Right lobe of liver (tissue), 6 donors: ENCODE data around the gene GP5. TPM values are rescaled to one million over a fixed set of nuclear protein-coding genes. Genes with fewer than 3 reads are reported as not detected.

ENCODE experiments used
- ATAC-seq, 4 donors: fragments of 200-7000 bp; cut with Tn5 transposase; one replicate each; pipeline ENCODE4 v1.9.1; 2020; ENCODE audit warnings: mild to moderate bottlenecking in 4 of 4, moderate library complexity in 4 of 4
- DNase-seq, 3 donors: peaks; one replicate each; pipeline ENCODE4 v3.0.0-alpha.2; 2020
- H3K27ac ChIP-seq, 3 donors: fragments of 200-600 bp; one replicate each; pipeline ENCODE4 v1.8.0; 2022
- H3K27me3 ChIP-seq, 2 donors: fragments of 200-600 bp; one replicate each; pipeline ENCODE4 v1.8.0; 2022
- H3K36me3 ChIP-seq, 4 donors: fragments of 200-600 bp; sonication (generic) in 1 of 4; one replicate each; pipeline versions ENCODE4 v1.5.1 to v1.8.0; 2017 to 2022; ENCODE audit warnings: control low read depth in 1 of 4
- H3K4me1 ChIP-seq, 4 donors: fragments of 200-600 bp; sonication (generic) in 1 of 4; one replicate each; pipeline versions ENCODE4 v1.5.1 to v1.8.0; 2017 to 2022; ENCODE audit warnings: control low read depth in 1 of 4
- H3K4me3 ChIP-seq, 3 donors: fragments of 200-600 bp; one replicate each; pipeline ENCODE4 v1.8.0; 2022
- H3K9me3 ChIP-seq, 4 donors: fragments of 200-600 bp; sonication (generic) in 1 of 4; one replicate each; pipeline versions ENCODE4 v1.5.1 to v1.8.0; 2017 to 2022; ENCODE audit warnings: control low read depth in 1 of 4
- POLR2A ChIP-seq: fragments of 450-650 bp; IDR thresholded peaks from one replicate; pipeline ENCODE4 v1.6.1; 2017; ENCODE audit warnings: antibody characterized with exemption, mild to moderate bottlenecking
- WGBS: methylation state at CpG from one replicate; pipeline ENCODE4 v1.1.6; 2018; ENCODE audit warnings: low coverage, low lambda C conversion rate; ENCODE audit not compliant: insufficient coverage; ENCODE audit errors: missing lambda C conversion rate; 5-methylcytosine and 5-hydroxymethylcytosine counted together
- intact Hi-C, 2 donors: fragments of 100-400 bp; cut with DNase I; formaldehyde crosslinking; loops; one replicate each; pipeline versions ENCODE4 v1.11.2 to v1.14.1; 2022
- total RNA-seq, 6 experiments: library from RNA; depleted of rRNA in 2 of 6; stranded (reverse); fragments of >200 nt in 2 of 6; fragmentation: NEBNext Ultra II Directional in 3 of 6; extraction: Animal tissue kit (Norgen Biotek cat#: 25700) in 3 of 6; gene quantifications; one replicate each; pipeline versions ENCODE4 v1.1.0 to v1.2.4, GENCODE V29; 2016 to 2023
- TF ChIP-seq, protein P1 (sequence below), 4 donors: fragments of 200-600 bp in 3 of 4; fragments of 450-650 bp in 1 of 4; IDR thresholded peaks; one replicate each; pipeline versions ENCODE4 v1.5.1 to v1.8.0; 2016 to 2022; ENCODE audit warnings: antibody characterized with exemption in 4 of 4, mild to moderate bottlenecking in 2 of 4
- donor health status: DM: no; HTN: yes; CAD: no.
- donor health status: DM: no; HTN: no; CAD: no.
- donor health status: DM: no; HTN: no; CAD: no.
- donor health status: DM: no; HTN: yes; CAD: no.
- donor health status: DM: no; HTN: yes; CAD: no.

GP5 gene
- total RNA-seq, 6 experiments from 2014 or later, result 0.07 to 0.23 (median 0.16) TPM; not detected in 2

DNA sequence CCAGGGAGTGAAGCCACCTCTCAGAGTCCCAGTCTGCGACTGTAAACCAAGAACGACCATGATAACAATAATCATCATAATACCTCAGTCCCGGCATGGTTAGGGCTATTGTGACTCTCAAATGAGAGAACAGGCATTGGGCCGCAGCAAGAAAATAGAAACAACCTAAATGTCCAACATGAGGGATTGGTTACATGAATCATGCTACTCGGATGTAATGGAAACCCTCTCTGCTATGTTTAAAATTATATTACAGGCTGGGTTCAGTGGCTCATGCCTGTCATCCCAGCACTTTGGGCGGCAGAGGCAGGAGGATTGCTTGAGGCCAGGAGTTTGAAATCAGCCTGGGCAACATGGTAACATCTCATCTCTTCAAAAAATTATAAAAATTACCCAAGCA is 50.7 kb downstream of the GP5 start:
- no peaks in the 10 kb centered on the region for H3K9me3 ChIP-seq
- no peak overlapping the region for H3K4me3 ChIP-seq
- peaks cover 0 to 14% (median 0%) of the 10 kb centered on the region in 4 donors for H3K4me1 ChIP-seq
- WGBS, result 80% methylated on average over 6 of the region's 6 CpGs
- no peak for ATAC-seq
- DNase-seq, result no peak
- intact Hi-C loops, result no loop called here
- H3K36me3 ChIP-seq, result no peaks in the 10 kb centered on the region
- H3K27me3 ChIP-seq, result no peaks in the 10 kb centered on the region
- H3K27ac ChIP-seq, result no peak overlapping the region
- TF ChIP-seq, protein P1, sequence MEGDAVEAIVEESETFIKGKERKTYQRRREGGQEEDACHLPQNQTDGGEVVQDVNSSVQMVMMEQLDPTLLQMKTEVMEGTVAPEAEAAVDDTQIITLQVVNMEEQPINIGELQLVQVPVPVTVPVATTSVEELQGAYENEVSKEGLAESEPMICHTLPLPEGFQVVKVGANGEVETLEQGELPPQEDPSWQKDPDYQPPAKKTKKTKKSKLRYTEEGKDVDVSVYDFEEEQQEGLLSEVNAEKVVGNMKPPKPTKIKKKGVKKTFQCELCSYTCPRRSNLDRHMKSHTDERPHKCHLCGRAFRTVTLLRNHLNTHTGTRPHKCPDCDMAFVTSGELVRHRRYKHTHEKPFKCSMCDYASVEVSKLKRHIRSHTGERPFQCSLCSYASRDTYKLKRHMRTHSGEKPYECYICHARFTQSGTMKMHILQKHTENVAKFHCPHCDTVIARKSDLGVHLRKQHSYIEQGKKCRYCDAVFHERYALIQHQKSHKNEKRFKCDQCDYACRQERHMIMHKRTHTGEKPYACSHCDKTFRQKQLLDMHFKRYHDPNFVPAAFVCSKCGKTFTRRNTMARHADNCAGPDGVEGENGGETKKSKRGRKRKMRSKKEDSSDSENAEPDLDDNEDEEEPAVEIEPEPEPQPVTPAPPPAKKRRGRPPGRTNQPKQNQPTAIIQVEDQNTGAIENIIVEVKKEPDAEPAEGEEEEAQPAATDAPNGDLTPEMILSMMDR (IDR thresholded peaks at IDR 0.05), result no peak
- no peak for TF ChIP-seq POLR2A

GRCh38 chr3:194346621-194347020 is 52.4 kb downstream of the GP5 start:
- no peaks in the 10 kb centered on the region for H3K9me3 ChIP-seq
- DNase-seq, result no peak
- no peak overlapping the region for H3K4me3 ChIP-seq
- H3K4me1 ChIP-seq, result peaks cover 0 to 15% (median 0%) of the 10 kb centered on the region in 4 donors
- intact Hi-C loops, result no loop called here
- 59% methylated on average over 3 of the region's 5 CpGs for WGBS
- no peaks in the 10 kb centered on the region for H3K27me3 ChIP-seq
- H3K27ac ChIP-seq, result peak overlapping the region in 1 of 3 donors; percentile 8
- peak in 1 of 4 donors; percentile 13 for ATAC-seq
- H3K36me3 ChIP-seq, result peaks cover 0 to 13% (median 4%) of the 10 kb centered on the region in 4 donors
- no peak for TF ChIP-seq POLR2A
- TF ChIP-seq, protein P1 (IDR thresholded peaks at IDR 0.05), result no peak

DNA sequence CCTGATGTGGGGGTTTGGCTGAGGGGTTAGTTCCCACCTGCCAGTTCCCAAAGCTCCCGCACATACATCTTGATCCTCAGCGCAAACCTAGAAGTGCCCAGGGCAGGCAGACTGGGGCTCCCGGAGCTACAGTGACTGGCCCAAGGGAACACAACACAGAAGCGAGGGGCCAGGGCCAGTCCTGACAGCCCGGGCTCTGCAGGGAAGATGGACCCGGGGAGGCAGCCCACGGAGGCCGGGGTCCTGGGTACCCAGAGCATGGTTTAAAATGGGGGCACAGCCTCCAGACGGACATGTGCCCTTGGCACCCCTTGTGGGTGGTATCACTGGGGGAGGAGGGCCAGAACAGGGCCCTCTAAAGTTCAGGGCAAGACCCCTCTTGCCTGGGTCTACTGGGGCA is 53.0 kb downstream of the GP5 start:
- ATAC-seq, result no peak

More for the DNA sequence above, 53.0 kb downstream of the GP5 start:
- TF ChIP-seq, protein P1 (IDR thresholded peaks at IDR 0.05), result no peak
- TF ChIP-seq POLR2A, result no peak
- H3K27me3 ChIP-seq, result no peaks in the 10 kb centered on the region
- DNase-seq, result no peak
- 75% methylated on average over 2 of the region's 9 CpGs for WGBS
- H3K9me3 ChIP-seq, result no peaks in the 10 kb centered on the region
- no peak overlapping the region for H3K4me3 ChIP-seq
- H3K27ac ChIP-seq, result no peak overlapping the region
- intact Hi-C loops, result no loop called here
- H3K4me1 ChIP-seq, result peaks cover 0 to 15% (median 0%) of the 10 kb centered on the region in 4 donors
- H3K36me3 ChIP-seq, result peaks cover 0 to 19% (median 7%) of the 10 kb centered on the region in 4 donors

Other genes with a start within 250 kb of the GP5 start
- 100 to 1,000 TPM; 173 to 307 (median 202) TPM for gene CPN2, start 47.9 kb downstream of the GP5 start, total RNA-seq
- under 1 TPM in 5 of 6 experiments, not detected in 1; 0.07 to 0.37 (median 0.09) TPM for gene LRRC15, start 29.5 kb downstream of the GP5 start, total RNA-seq
- 100 to 1,000 TPM; 109 to 172 (median 145) TPM for gene ATP13A3, start 87.7 kb upstream of the GP5 start, total RNA-seq
- gene TMEM44, start 234.2 kb upstream of the GP5 start, total RNA-seq, result 1 to 10 TPM; 2.2 to 6.8 (median 4.2) TPM